PC-9 (cell line): ENCODE data around the gene RXFP2. TPM values are rescaled to one million over a fixed set of nuclear protein-coding genes. Genes with fewer than 3 reads are reported as not detected.

Source experiments
- BruUV-seq: library from RNA; stranded (reverse); fragments of 400-500 nt; replicated peaks from 2 replicates; lab custom pipeline; 2021; lab: Mats Ljungman, UMichigan
- CTCF ChIA-PET: fragments of 300-600 bp; sonication (Branson Sonifier 250); formaldehyde crosslinking; loops from one replicate; lab custom pipeline; 2022; ENCODE audit warnings: antibody characterized with exemption; lab: Charles Lee
- POLR2A ChIA-PET: fragments of 300-600 bp; sonication (Branson Sonifier 250); formaldehyde crosslinking; loops from one replicate; lab custom pipeline; 2022; ENCODE audit warnings: antibody characterized with exemption; ENCODE audit not compliant: unreplicated experiment; lab: Charles Lee
- DNase-seq, 2 experiments: peaks; one replicate each; pipeline versions ENCODE4 v3.0.0 to v3.0.0-alpha.2; 2015 to 2022; ENCODE audit warnings: mixed read lengths in 1 of 2
- H2AFZ ChIP-seq: fragments of 200-600 bp; sonication (generic); 2 replicates; pipeline ENCODE4 v1.8.1; 2017; ENCODE audit warnings: antibody characterized with exemption
- H3F3A ChIP-seq: fragments of 200-600 bp; sonication (generic); 2 replicates; pipeline ENCODE4 v1.8.1; 2017; ENCODE audit warnings: antibody characterized with exemption, mild to moderate bottlenecking, low read depth; ENCODE audit not compliant: insufficient read depth
- H3K27ac ChIP-seq: fragments of 200-600 bp; sonication (generic); 2 replicates; pipeline ENCODE4 v1.6.1; 2016; ENCODE audit warnings: mixed run types
- H3K27me3 ChIP-seq: fragments of 200-600 bp; sonication (generic); 2 replicates; pipeline ENCODE4 v1.6.1; 2016; ENCODE audit warnings: low read depth, mixed run types; ENCODE audit not compliant: insufficient read depth
- H3K36me3 ChIP-seq: fragments of 200-600 bp; sonication (generic); 2 replicates; pipeline ENCODE4 v1.6.1; 2016; ENCODE audit warnings: low read depth, mixed run types
- H3K4me1 ChIP-seq: fragments of 200-600 bp; sonication (generic); replicated peaks from 2 replicates; pipeline ENCODE4 v1.6.1; 2016; ENCODE audit warnings: mixed run types; ENCODE audit not compliant: insufficient read depth
- H3K4me2 ChIP-seq: fragments of 200-600 bp; sonication (generic); 2 replicates; pipeline ENCODE4 v1.6.1; 2017; ENCODE audit warnings: mixed run types
- H3K4me3 ChIP-seq: fragments of 200-600 bp; sonication (generic); 2 replicates; pipeline ENCODE4 v1.6.1; 2016; ENCODE audit warnings: mixed run types
- H3K79me2 ChIP-seq: fragments of 200-600 bp; sonication (generic); 2 replicates; pipeline ENCODE4 v1.6.1; 2017; ENCODE audit warnings: low read depth, mixed run types
- H3K9me2 ChIP-seq: fragments of 200-600 bp; sonication (generic); 2 replicates; pipeline ENCODE4 v1.8.1; 2017; ENCODE audit warnings: mild to moderate bottlenecking; ENCODE audit not compliant: insufficient read depth
- H3K9me3 ChIP-seq: fragments of 200-600 bp; sonication (generic); 2 replicates; pipeline ENCODE4 v1.8.1; 2016; ENCODE audit warnings: low read depth; ENCODE audit not compliant: insufficient read depth
- H4K20me1 ChIP-seq: fragments of 200-600 bp; sonication (generic); 2 replicates; pipeline ENCODE4 v1.8.1; 2017; ENCODE audit not compliant: insufficient read depth
- EZH2 ChIP-seq: fragments of 200-600 bp; sonication (generic); IDR thresholded peaks from 2 replicates; pipeline ENCODE4 v1.8.0; 2017; ENCODE audit warnings: antibody characterized with exemption, low read depth
- intact Hi-C: fragments of 100-400 bp; cut with micrococcal nuclease; formaldehyde crosslinking; loops from one replicate; pipeline ENCODE4 v1.10.0; 2022; ENCODE audit not compliant: unreplicated experiment
- total RNA-seq: library from RNA; stranded (reverse); gene quantifications from 2 replicates; pipeline ENCODE4 v1.2.3, GENCODE V29; 2021
- TF ChIP-seq, protein P1 (sequence below): fragments of 200-600 bp; sonication (generic); conservative IDR thresholded peaks from 2 replicates; pipeline ENCODE4 v1.6.1; 2017; ENCODE audit warnings: mixed run types, antibody characterized with exemption, mild to moderate bottlenecking, moderate library complexity

The RXFP2 gene
- total RNA-seq, 1 experiment from 2014 or later: not detected

DNA sequence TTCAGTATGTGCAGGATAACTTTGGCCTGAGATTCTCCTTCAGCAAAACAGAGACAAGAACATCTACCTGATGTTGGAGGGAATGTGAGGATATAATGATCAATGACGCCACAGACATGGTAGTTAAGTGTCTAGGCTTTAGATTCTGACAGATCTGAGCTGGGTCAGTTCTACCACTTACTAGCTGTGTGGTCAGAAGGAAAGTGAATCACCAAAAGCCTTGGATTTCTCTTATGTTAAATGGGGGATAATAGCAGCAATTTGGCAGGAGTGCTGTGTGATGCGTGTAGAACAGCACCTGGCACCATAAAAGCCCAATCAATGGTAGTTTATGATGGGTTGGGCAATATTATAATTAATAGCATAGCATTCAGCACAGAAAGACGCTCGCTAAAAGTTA, 41.7 kb downstream of the RXFP2 start:
- H3K27ac ChIP-seq: no peak overlapping the region
- no peaks in the 10 kb centered on the region for H3K9me3 ChIP-seq
- TF ChIP-seq, protein P1, sequence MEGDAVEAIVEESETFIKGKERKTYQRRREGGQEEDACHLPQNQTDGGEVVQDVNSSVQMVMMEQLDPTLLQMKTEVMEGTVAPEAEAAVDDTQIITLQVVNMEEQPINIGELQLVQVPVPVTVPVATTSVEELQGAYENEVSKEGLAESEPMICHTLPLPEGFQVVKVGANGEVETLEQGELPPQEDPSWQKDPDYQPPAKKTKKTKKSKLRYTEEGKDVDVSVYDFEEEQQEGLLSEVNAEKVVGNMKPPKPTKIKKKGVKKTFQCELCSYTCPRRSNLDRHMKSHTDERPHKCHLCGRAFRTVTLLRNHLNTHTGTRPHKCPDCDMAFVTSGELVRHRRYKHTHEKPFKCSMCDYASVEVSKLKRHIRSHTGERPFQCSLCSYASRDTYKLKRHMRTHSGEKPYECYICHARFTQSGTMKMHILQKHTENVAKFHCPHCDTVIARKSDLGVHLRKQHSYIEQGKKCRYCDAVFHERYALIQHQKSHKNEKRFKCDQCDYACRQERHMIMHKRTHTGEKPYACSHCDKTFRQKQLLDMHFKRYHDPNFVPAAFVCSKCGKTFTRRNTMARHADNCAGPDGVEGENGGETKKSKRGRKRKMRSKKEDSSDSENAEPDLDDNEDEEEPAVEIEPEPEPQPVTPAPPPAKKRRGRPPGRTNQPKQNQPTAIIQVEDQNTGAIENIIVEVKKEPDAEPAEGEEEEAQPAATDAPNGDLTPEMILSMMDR: no peak
- no peak for TF ChIP-seq EZH2
- BruUV-seq: no TSS peak
- no peaks in the 10 kb centered on the region for H3K4me1 ChIP-seq
- no peak overlapping the region for H3K4me3 ChIP-seq
- peaks cover 32% of the 10 kb centered on the region for H3K27me3 ChIP-seq
- ChIA-PET POLR2A (no interaction called here), CTCF (no interaction called here)
- H2AFZ ChIP-seq: no peak overlapping the region
- no peaks in the 10 kb centered on the region for H3K9me2 ChIP-seq
- H3K4me2 ChIP-seq: no peak overlapping the region
- no peak for DNase-seq
- H3K36me3 ChIP-seq: no peaks in the 10 kb centered on the region
- H3K79me2 ChIP-seq: no peaks in the 10 kb centered on the region
- intact Hi-C loops: no loop called here
- H3F3A ChIP-seq: no peaks in the 10 kb centered on the region
- no peaks in the 10 kb centered on the region for H4K20me1 ChIP-seq

DNA sequence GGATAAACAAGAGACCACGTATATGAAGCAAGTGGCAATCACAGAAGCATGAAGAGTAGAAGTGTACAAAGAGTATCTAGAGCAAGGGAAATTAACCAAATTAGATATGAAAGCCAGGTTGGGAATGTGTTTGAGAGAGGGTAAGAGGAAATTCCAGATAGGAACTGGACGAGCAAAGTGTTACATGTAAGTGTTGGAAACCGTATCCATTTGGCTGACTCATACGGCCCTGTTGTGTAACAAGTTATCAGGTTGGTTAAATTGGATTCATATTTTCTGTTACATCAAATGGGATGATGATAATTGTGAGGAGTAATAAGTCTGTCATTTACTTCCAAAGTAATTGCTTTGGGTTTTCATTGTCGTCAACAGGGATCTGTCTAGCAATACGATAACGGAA, 46.7 kb downstream of the RXFP2 start:
- intact Hi-C loops: no loop called here
- no TSS peak for BruUV-seq
- H3F3A ChIP-seq: no peaks in the 10 kb centered on the region

DNA sequence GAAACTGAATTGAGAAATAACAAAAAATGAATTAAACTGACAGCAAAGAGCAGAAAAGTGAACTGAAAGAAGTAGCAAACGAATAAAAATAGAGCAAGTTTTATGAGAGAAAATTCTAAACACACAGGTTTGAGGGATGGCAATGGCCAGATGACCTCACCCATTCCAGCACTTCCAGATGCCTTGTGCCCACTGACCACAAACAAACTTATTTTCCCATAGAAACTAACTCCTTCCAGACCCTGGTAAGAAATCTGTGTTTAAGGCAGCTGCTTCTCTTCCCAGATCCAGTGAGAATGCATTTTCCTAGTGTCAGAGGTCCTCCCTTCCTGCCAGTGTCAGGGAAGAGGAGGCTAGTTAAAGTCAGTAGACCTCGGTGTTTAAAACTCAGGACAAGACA, 51.7 kb downstream of the RXFP2 start:
- Histone ChIP-seq H3K9me3 (no peaks in the 10 kb centered on the region; the same call in 1 of the 2 replicates), H4K20me1 (no peaks in the 10 kb centered on the region), H3F3A (no peaks in the 10 kb centered on the region), H3K27me3 (peaks cover 29% of the 10 kb centered on the region; the same call in 1 of the 2 replicates), H2AFZ (no peak overlapping the region), H3K4me2 (no peak overlapping the region), H3K4me1 (no peaks in the 10 kb centered on the region), H3K36me3 (no peaks in the 10 kb centered on the region), H3K79me2 (no peaks in the 10 kb centered on the region), H3K27ac (no peak overlapping the region), H3K4me3 (no peak overlapping the region), H3K9me2 (no peaks in the 10 kb centered on the region)
- ChIA-PET POLR2A (no interaction called here), CTCF (no interaction called here)
- TF ChIP-seq EZH2: no peak
- TF ChIP-seq, protein P1: no peak
- no peak for DNase-seq
- intact Hi-C loops: no loop called here
- BruUV-seq: no TSS peak

More for the DNA sequence above, 46.7 kb downstream of the RXFP2 start:
- no peaks in the 10 kb centered on the region for H3K4me1 ChIP-seq
- H3K27ac ChIP-seq: no peak overlapping the region
- DNase-seq: no peak
- TF ChIP-seq EZH2: no peak
- no peaks in the 10 kb centered on the region for H3K79me2 ChIP-seq
- H3K4me3 ChIP-seq: no peak overlapping the region
- no peaks in the 10 kb centered on the region for H4K20me1 ChIP-seq
- H3K9me3 ChIP-seq: no peaks in the 10 kb centered on the region; the same call in 1 of the 2 replicates
- H3K4me2 ChIP-seq: no peak overlapping the region
- H3K9me2 ChIP-seq: no peaks in the 10 kb centered on the region
- H2AFZ ChIP-seq: no peak overlapping the region
- ChIA-PET POLR2A (interaction anchor here (0.8 kb wide), 1 partner anchor 106 kb away, joined by 3 read pairs; no protein-coding TSS in a partner anchor), CTCF (no interaction called here)
- peaks cover 40% of the 10 kb centered on the region for H3K27me3 ChIP-seq
- no peaks in the 10 kb centered on the region for H3K36me3 ChIP-seq

DNA sequence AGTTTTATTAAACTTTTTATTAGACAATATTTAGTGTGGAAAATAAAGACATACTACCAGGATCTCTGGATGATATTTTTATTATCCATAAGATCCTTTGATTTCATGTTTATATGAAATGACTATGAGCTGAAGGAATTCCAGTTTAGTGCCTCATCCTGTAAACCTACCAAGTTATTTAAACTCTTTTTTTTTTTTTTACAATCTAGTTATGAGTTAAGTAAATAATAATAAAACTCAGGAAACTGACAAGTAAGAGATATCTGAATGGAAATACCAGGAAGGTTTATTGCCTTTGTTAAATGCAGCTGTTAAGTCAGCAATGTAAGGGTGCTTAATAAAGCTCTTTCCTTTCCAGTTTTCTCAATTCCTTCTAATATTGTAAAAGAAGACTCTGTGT, 53.9 kb downstream of the RXFP2 start:
- no peak overlapping the region for H3K4me2 ChIP-seq
- H3K36me3 ChIP-seq: no peaks in the 10 kb centered on the region
- H3K27ac ChIP-seq: no peak overlapping the region
- no TSS peak for BruUV-seq
- no peaks in the 10 kb centered on the region; the same call in 1 of the 2 replicates for H3K9me3 ChIP-seq
- H3K4me3 ChIP-seq: no peak overlapping the region
- no peak for DNase-seq
- intact Hi-C loops: no loop called here
- no peaks in the 10 kb centered on the region for H3K79me2 ChIP-seq
- no peaks in the 10 kb centered on the region for H3F3A ChIP-seq
- POLR2A ChIA-PET: interaction anchor here (0.6 kb wide), 1 partner anchor 9 kb away, joined by 4 read pairs; no protein-coding TSS in a partner anchor
- TF ChIP-seq, protein P1: no peak
- TF ChIP-seq EZH2: no peak
- no peaks in the 10 kb centered on the region for H4K20me1 ChIP-seq
- peaks cover 22% of the 10 kb centered on the region; the same call in 1 of the 2 replicates for H3K27me3 ChIP-seq
- H3K4me1 ChIP-seq: no peaks in the 10 kb centered on the region
- H3K9me2 ChIP-seq: no peaks in the 10 kb centered on the region
- H2AFZ ChIP-seq: no peak overlapping the region
- CTCF ChIA-PET: no interaction called here
